Skeletal muscle cell (primary cell): ENCODE data around the gene RIMOC1.
"Not testable (repeated sequence)": the region's sequence is repeated elsewhere in the genome, so short reads cannot be mapped to it uniquely, and the experiment has no call there.

ENCODE experiments used
- DNase-seq: peaks from one replicate; pipeline ENCODE4 v3.0.0-alpha.2; 2010; ENCODE audit warnings: low read depth
- H3K4me3 ChIP-seq: 2 replicates; pipeline ENCODE4 v1.5.1; 2011; ENCODE audit warnings: low read depth, mild to moderate bottlenecking, control low read depth, low read length, moderate library complexity

RIMOC1 gene

GRCh38 chr5:41945332-41945955 is 41.3 kb downstream of the RIMOC1 start:
- DNase-seq, H3K4me3 ChIP-seq: not testable (repeated sequence)

GRCh38 chr5:41951224-41951623 is 47.1 kb downstream of the RIMOC1 start:
- no peak for DNase-seq
- no peak overlapping the region for H3K4me3 ChIP-seq
